ENCODE data around the gene DOK5.

Gene DOK5

DNA sequence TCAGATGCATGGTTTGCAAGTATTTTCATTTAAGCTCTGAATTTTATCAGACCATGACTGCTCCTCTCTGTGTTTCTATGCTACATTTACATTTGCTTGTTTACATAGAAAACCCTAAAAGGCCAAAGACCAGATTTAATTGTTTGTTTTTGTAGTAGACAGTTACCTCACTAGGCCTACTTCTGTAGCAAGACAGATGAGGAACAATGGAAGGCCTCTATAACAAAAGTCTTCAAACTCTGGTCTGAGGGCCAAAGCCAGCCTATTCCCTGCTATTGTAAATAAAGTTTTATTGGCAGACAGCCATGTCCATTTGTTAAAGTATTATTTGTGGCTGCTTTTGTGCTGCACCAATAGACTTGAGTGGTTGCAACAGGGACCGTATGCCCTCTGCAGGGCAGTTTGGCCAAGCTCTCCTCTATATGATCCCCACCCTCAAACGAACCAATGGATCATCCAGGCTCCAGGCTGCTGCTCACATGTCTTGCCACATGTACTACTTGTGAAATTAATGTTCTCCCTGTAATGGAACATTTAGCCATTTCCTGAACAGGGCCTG lies 182.0 kb downstream of the DOK5 start:
- no CpG with 5 or more reads among the region's 2 CpGs for WGBS, 2 donors (ENCODE audit: extremely low coverage in 2 of 2, insufficient read length in 2 of 2, insufficient replicate concordance in 1 of 2)
- no peak overlapping the region for H2AK5ac ChIP-seq (ENCODE audit: low read depth, low read length)
- no peak overlapping the region for H2BK5ac ChIP-seq (ENCODE audit: low read length)
- H3K27ac ChIP-seq (replicated peaks; ENCODE audit: low read length), result no peak overlapping the region
- no peak overlapping the region for H3K4me3 ChIP-seq (ENCODE audit: low read length in 2 of 2)
- H3K4me2 ChIP-seq (ENCODE audit: insufficient read depth, low read length, poor library complexity, severe bottlenecking), result no peak overlapping the region
- H3K36me3 ChIP-seq (replicated peaks in 1 of 2; ENCODE audit: control insufficient read depth in 2 of 2, insufficient read depth in 2 of 2, low read length in 2 of 2), result no peaks in the 10 kb centered on the region
- no peaks in the 10 kb centered on the region for H3K9me3 ChIP-seq (replicated peaks in 1 of 2; ENCODE audit: control insufficient read depth in 2 of 2, insufficient read depth in 1 of 2, low read depth in 1 of 2, low read length in 2 of 2)
- no peak overlapping the region for H2BK15ac ChIP-seq (ENCODE audit: low read length)
- peaks cover 5 to 27% of the 10 kb centered on the region in 2 donors for H3K4me1 ChIP-seq (ENCODE audit: control insufficient read depth in 2 of 2, insufficient read depth in 1 of 2, low read depth in 1 of 2, low read length in 2 of 2)
- H4K8ac ChIP-seq (ENCODE audit: low read depth, low read length), result no peak overlapping the region
- H3K18ac ChIP-seq (ENCODE audit: low read length), result no peak overlapping the region
- no peak overlapping the region for H4K91ac ChIP-seq (ENCODE audit: low read depth, low read length, poor library complexity)
- no peak overlapping the region for H2AFZ ChIP-seq (ENCODE audit: low read length)
- H3K9ac ChIP-seq (ENCODE audit: low read depth, low read length, poor library complexity), result no peak overlapping the region
- no peak for DNase-seq (ENCODE audit: low spot score)
- no peak overlapping the region for H2BK12ac ChIP-seq (ENCODE audit: low read length)
- H3K23ac ChIP-seq (ENCODE audit: low read depth, low read length, poor library complexity), result no peak overlapping the region
- no peaks in the 10 kb centered on the region for H3K27me3 ChIP-seq (ENCODE audit: control insufficient read depth in 3 of 3, insufficient read depth in 3 of 3, low read depth in 1 of 3, low read length in 3 of 3)
- no peak overlapping the region for H3K14ac ChIP-seq (ENCODE audit: low read length)
- no peak overlapping the region for H3K4ac ChIP-seq (ENCODE audit: low read length)
- no peaks in the 10 kb centered on the region for H3K79me1 ChIP-seq (ENCODE audit: low read depth, low read length)
- no peak overlapping the region for H2BK120ac ChIP-seq (ENCODE audit: low read depth, low read length)

- H2BK12ac ChIP-seq (ENCODE audit: low read length), result no peak overlapping the region
- H3K4me3 ChIP-seq (ENCODE audit: low read length in 2 of 2), result no peak overlapping the region
- H3K9me3 ChIP-seq (replicated peaks in 1 of 2; ENCODE audit: control insufficient read depth in 2 of 2, insufficient read depth in 1 of 2, low read depth in 1 of 2, low read length in 2 of 2), result no peaks in the 10 kb centered on the region
- H4K91ac ChIP-seq (ENCODE audit: low read depth, low read length, poor library complexity), result no peak overlapping the region
- no peak overlapping the region for H2BK5ac ChIP-seq (ENCODE audit: low read length)
- no peak overlapping the region for H2BK120ac ChIP-seq (ENCODE audit: low read depth, low read length)
- no peak overlapping the region for H3K27ac ChIP-seq (replicated peaks; ENCODE audit: low read length)
- no peak overlapping the region for H4K8ac ChIP-seq (ENCODE audit: low read depth, low read length)
- H2AK5ac ChIP-seq (ENCODE audit: low read depth, low read length), result no peak overlapping the region
- no peak overlapping the region for H2BK15ac ChIP-seq (ENCODE audit: low read length)
- no peak overlapping the region for H2AFZ ChIP-seq (ENCODE audit: low read length)
- no peak for DNase-seq (ENCODE audit: low spot score)
- no peak overlapping the region for H3K14ac ChIP-seq (ENCODE audit: low read length)
- H3K18ac ChIP-seq (ENCODE audit: low read length), result no peak overlapping the region
- no peaks in the 10 kb centered on the region for H3K79me1 ChIP-seq (ENCODE audit: low read depth, low read length)
- H3K9ac ChIP-seq (ENCODE audit: low read depth, low read length, poor library complexity), result no peak overlapping the region
- WGBS, 2 donors (ENCODE audit: extremely low coverage in 2 of 2, insufficient read length in 2 of 2, insufficient replicate concordance in 1 of 2), result no CpG with 5 or more reads among the region's 5 CpGs
- no peaks in the 10 kb centered on the region for H3K27me3 ChIP-seq (ENCODE audit: control insufficient read depth in 3 of 3, insufficient read depth in 3 of 3, low read depth in 1 of 3, low read length in 3 of 3)
- H3K4me1 ChIP-seq (ENCODE audit: control insufficient read depth in 2 of 2, insufficient read depth in 1 of 2, low read depth in 1 of 2, low read length in 2 of 2), result peaks cover 7 to 32% of the 10 kb centered on the region in 2 donors
- H3K4me2 ChIP-seq (ENCODE audit: insufficient read depth, low read length, poor library complexity, severe bottlenecking), result no peak overlapping the region
- H3K36me3 ChIP-seq (replicated peaks in 1 of 2; ENCODE audit: control insufficient read depth in 2 of 2, insufficient read depth in 2 of 2, low read length in 2 of 2), result no peaks in the 10 kb centered on the region
- H3K23ac ChIP-seq (ENCODE audit: low read depth, low read length, poor library complexity), result no peak overlapping the region
- H3K4ac ChIP-seq (ENCODE audit: low read length), result no peak overlapping the region
Observed at GRCh38 chr20:54658525-54658924, 183.1 kb downstream of the DOK5 start.

DNA sequence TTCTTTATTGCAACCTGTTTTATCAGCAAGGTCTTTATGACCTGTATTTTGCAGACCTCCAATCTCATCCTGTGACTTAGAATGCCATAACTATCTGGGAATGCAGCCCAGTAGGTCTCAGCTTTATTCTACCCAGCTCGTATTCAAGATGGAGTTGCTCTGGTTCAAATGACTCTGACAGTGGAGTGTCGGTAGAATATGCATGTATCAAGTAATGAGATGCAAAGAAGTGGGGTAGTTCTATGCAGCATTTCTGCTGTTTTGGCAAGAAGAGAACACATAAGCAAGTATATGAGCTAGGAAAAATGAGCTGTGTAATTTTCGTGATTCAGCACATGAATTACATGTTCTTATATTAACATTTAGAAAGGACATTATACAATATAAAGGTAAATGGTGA lies 185.9 kb downstream of the DOK5 start:
- H3K27ac ChIP-seq (replicated peaks; ENCODE audit: low read length), result no peak overlapping the region

GRCh38 chr20:54661880-54662465 lies 186.6 kb downstream of the DOK5 start:
- Histone ChIP-seq H3K4me1 (ENCODE audit: control insufficient read depth in 2 of 2, insufficient read depth in 1 of 2, low read depth in 1 of 2, low read length in 2 of 2) (peaks cover 5 to 24% of the 10 kb centered on the region in 2 donors), H2BK12ac (ENCODE audit: low read length) (no peak overlapping the region), H4K8ac (ENCODE audit: low read depth, low read length) (no peak overlapping the region), H3K9me3 (replicated peaks in 1 of 2; ENCODE audit: control insufficient read depth in 2 of 2, insufficient read depth in 1 of 2, low read depth in 1 of 2, low read length in 2 of 2) (no peaks in the 10 kb centered on the region), H3K27ac (replicated peaks; ENCODE audit: low read length) (no peak overlapping the region), H4K91ac (ENCODE audit: low read depth, low read length, poor library complexity) (no peak overlapping the region), H3K23ac (ENCODE audit: low read depth, low read length, poor library complexity) (no peak overlapping the region), H3K27me3 (ENCODE audit: control insufficient read depth in 3 of 3, insufficient read depth in 3 of 3, low read depth in 1 of 3, low read length in 3 of 3) (no peaks in the 10 kb centered on the region), H3K4me3 (ENCODE audit: low read length in 2 of 2) (no peak overlapping the region), H2BK120ac (ENCODE audit: low read depth, low read length) (no peak overlapping the region), H3K79me1 (ENCODE audit: low read depth, low read length) (no peaks in the 10 kb centered on the region), H3K14ac (ENCODE audit: low read length) (no peak overlapping the region), H2AK5ac (ENCODE audit: low read depth, low read length) (no peak overlapping the region), H3K36me3 (replicated peaks in 1 of 2; ENCODE audit: control insufficient read depth in 2 of 2, insufficient read depth in 2 of 2, low read length in 2 of 2) (no peaks in the 10 kb centered on the region), H3K18ac (ENCODE audit: low read length) (no peak overlapping the region), H3K4me2 (ENCODE audit: insufficient read depth, low read length, poor library complexity, severe bottlenecking) (no peak overlapping the region), H3K4ac (ENCODE audit: low read length) (no peak overlapping the region), H2BK5ac (ENCODE audit: low read length) (no peak overlapping the region), H3K9ac (ENCODE audit: low read depth, low read length, poor library complexity) (no peak overlapping the region), H2AFZ (ENCODE audit: low read length) (peak overlapping the region; percentile 11), H2BK15ac (ENCODE audit: low read length) (no peak overlapping the region)
- no CpG with 5 or more reads among the region's 8 CpGs for WGBS, 2 donors (ENCODE audit: extremely low coverage in 2 of 2, insufficient read length in 2 of 2, insufficient replicate concordance in 1 of 2)
- no peak for DNase-seq (ENCODE audit: low spot score)

More for the DNA sequence above, 185.9 kb downstream of the DOK5 start:
- Histone ChIP-seq H2BK12ac (ENCODE audit: low read length) (no peak overlapping the region), H3K4me3 (ENCODE audit: low read length in 2 of 2) (no peak overlapping the region), H2AK5ac (ENCODE audit: low read depth, low read length) (no peak overlapping the region), H3K9me3 (replicated peaks in 1 of 2; ENCODE audit: control insufficient read depth in 2 of 2, insufficient read depth in 1 of 2, low read depth in 1 of 2, low read length in 2 of 2) (no peaks in the 10 kb centered on the region), H3K18ac (ENCODE audit: low read length) (no peak overlapping the region), H3K79me1 (ENCODE audit: low read depth, low read length) (no peaks in the 10 kb centered on the region), H2BK15ac (ENCODE audit: low read length) (no peak overlapping the region), H2AFZ (ENCODE audit: low read length) (no peak overlapping the region), H3K23ac (ENCODE audit: low read depth, low read length, poor library complexity) (no peak overlapping the region), H3K36me3 (replicated peaks in 1 of 2; ENCODE audit: control insufficient read depth in 2 of 2, insufficient read depth in 2 of 2, low read length in 2 of 2) (no peaks in the 10 kb centered on the region), H4K8ac (ENCODE audit: low read depth, low read length) (no peak overlapping the region), H3K4me2 (ENCODE audit: insufficient read depth, low read length, poor library complexity, severe bottlenecking) (no peak overlapping the region), H4K91ac (ENCODE audit: low read depth, low read length, poor library complexity) (no peak overlapping the region), H3K27me3 (ENCODE audit: control insufficient read depth in 3 of 3, insufficient read depth in 3 of 3, low read depth in 1 of 3, low read length in 3 of 3) (no peaks in the 10 kb centered on the region), H3K14ac (ENCODE audit: low read length) (no peak overlapping the region), H2BK120ac (ENCODE audit: low read depth, low read length) (no peak overlapping the region), H3K4ac (ENCODE audit: low read length) (no peak overlapping the region), H2BK5ac (ENCODE audit: low read length) (no peak overlapping the region), H3K4me1 (ENCODE audit: control insufficient read depth in 2 of 2, insufficient read depth in 1 of 2, low read depth in 1 of 2, low read length in 2 of 2) (peaks cover 5 to 24% of the 10 kb centered on the region in 2 donors), H3K9ac (ENCODE audit: low read depth, low read length, poor library complexity) (no peak overlapping the region)
- DNase-seq (ENCODE audit: low spot score), result no peak
- no CpG with 5 or more reads among the region's 3 CpGs for WGBS, 2 donors (ENCODE audit: extremely low coverage in 2 of 2, insufficient read length in 2 of 2, insufficient replicate concordance in 1 of 2)

Measured in neuronal stem cell (in vitro differentiated cells).